ENCODE measurements around the gene SF3B6. TPM values are rescaled to one million over a fixed set of nuclear protein-coding genes. Genes with fewer than 3 reads are reported as not detected.

Gene SF3B6
- total and polyA plus RNA-seq, 2 experiments from 2014 or later, result 140 to 565 TPM

DNA sequence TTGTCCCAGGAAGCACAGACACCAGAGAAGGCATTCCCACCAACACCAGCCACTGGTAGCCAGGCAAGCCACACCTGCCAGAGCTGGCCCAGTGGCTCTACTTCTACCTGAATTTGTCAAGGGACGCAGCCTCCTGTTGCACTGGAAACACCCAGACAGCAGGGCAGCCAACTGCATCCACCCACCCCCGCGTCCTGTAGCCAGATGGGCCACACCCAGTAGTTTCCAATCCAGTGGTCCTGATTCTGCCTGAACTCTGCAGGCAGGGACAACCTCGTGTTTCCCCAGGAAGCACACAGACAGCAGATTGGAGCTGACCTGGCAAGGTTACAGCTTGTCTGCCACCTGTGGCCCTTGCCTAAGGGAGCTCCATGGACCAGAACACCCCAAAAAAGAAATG, 28.8 kb upstream of the SF3B6 start:
- peaks cover 4% of the 10 kb centered on the region for H3K27me3 Mint-ChIP-seq (ENCODE audit: insufficient read depth, low read depth, poor library complexity)
- H3K4me3 ChIP-seq, result no peak overlapping the region
- ATAC-seq, result no peak
- no peak overlapping the region for H3K4me2 ChIP-seq
- no peaks in the 10 kb centered on the region for H3K36me3 ChIP-seq (ENCODE audit: insufficient read depth)
- H3K9me2 ChIP-seq (ENCODE audit: insufficient read depth), result no peaks in the 10 kb centered on the region
- H3K9me3 Mint-ChIP-seq, result no peaks in the 10 kb centered on the region; the same call in 1 of the 3 replicates
- no peaks in the 10 kb centered on the region; the same call in 2 of the 3 replicates for H3K4me1 Mint-ChIP-seq
- no peaks in the 10 kb centered on the region for H3K36me3 Mint-ChIP-seq (ENCODE audit: low read depth)
- H3K27me3 ChIP-seq (ENCODE audit: insufficient read depth), result no peaks in the 10 kb centered on the region
- no peaks in the 10 kb centered on the region for H4K20me1 ChIP-seq (replicated peaks; ENCODE audit: insufficient read depth)
- no peak for DNase-seq (ENCODE audit: low spot score)
- TF ChIP-seq CREB1 (CRISPR knock-in tag; IDR thresholded peaks at IDR 0.05; ENCODE audit: low read depth) (no peak), ZNF331 (CRISPR knock-in tag; IDR thresholded peaks at IDR 0.05; ENCODE audit: low read depth) (no peak), ZNF114 (CRISPR knock-in tag; IDR thresholded peaks at IDR 0.05) (no peak), NANOG (IDR thresholded peaks at IDR 0.05; ENCODE audit: borderline replicate concordance) (no peak), EZH2 (IDR thresholded peaks at IDR 0.05; ENCODE audit: low read depth, unreplicated experiment) (no peak), EZH2phosphoT487 (IDR thresholded peaks at IDR 0.05; ENCODE audit: unreplicated experiment) (no peak), POLR2AphosphoS5 (IDR thresholded peaks at IDR 0.05; ENCODE audit: low read depth) (no peak), JUNB (IDR thresholded peaks at IDR 0.05; ENCODE audit: unreplicated experiment) (no peak), STAT1 (IDR thresholded peaks at IDR 0.05; ENCODE audit: unreplicated experiment) (no peak)
- TF ChIP-seq, protein P1, sequence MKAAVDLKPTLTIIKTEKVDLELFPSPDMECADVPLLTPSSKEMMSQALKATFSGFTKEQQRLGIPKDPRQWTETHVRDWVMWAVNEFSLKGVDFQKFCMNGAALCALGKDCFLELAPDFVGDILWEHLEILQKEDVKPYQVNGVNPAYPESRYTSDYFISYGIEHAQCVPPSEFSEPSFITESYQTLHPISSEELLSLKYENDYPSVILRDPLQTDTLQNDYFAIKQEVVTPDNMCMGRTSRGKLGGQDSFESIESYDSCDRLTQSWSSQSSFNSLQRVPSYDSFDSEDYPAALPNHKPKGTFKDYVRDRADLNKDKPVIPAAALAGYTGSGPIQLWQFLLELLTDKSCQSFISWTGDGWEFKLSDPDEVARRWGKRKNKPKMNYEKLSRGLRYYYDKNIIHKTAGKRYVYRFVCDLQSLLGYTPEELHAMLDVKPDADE (IDR thresholded peaks at IDR 0.05), result no peak
- TF ChIP-seq, protein P2, sequence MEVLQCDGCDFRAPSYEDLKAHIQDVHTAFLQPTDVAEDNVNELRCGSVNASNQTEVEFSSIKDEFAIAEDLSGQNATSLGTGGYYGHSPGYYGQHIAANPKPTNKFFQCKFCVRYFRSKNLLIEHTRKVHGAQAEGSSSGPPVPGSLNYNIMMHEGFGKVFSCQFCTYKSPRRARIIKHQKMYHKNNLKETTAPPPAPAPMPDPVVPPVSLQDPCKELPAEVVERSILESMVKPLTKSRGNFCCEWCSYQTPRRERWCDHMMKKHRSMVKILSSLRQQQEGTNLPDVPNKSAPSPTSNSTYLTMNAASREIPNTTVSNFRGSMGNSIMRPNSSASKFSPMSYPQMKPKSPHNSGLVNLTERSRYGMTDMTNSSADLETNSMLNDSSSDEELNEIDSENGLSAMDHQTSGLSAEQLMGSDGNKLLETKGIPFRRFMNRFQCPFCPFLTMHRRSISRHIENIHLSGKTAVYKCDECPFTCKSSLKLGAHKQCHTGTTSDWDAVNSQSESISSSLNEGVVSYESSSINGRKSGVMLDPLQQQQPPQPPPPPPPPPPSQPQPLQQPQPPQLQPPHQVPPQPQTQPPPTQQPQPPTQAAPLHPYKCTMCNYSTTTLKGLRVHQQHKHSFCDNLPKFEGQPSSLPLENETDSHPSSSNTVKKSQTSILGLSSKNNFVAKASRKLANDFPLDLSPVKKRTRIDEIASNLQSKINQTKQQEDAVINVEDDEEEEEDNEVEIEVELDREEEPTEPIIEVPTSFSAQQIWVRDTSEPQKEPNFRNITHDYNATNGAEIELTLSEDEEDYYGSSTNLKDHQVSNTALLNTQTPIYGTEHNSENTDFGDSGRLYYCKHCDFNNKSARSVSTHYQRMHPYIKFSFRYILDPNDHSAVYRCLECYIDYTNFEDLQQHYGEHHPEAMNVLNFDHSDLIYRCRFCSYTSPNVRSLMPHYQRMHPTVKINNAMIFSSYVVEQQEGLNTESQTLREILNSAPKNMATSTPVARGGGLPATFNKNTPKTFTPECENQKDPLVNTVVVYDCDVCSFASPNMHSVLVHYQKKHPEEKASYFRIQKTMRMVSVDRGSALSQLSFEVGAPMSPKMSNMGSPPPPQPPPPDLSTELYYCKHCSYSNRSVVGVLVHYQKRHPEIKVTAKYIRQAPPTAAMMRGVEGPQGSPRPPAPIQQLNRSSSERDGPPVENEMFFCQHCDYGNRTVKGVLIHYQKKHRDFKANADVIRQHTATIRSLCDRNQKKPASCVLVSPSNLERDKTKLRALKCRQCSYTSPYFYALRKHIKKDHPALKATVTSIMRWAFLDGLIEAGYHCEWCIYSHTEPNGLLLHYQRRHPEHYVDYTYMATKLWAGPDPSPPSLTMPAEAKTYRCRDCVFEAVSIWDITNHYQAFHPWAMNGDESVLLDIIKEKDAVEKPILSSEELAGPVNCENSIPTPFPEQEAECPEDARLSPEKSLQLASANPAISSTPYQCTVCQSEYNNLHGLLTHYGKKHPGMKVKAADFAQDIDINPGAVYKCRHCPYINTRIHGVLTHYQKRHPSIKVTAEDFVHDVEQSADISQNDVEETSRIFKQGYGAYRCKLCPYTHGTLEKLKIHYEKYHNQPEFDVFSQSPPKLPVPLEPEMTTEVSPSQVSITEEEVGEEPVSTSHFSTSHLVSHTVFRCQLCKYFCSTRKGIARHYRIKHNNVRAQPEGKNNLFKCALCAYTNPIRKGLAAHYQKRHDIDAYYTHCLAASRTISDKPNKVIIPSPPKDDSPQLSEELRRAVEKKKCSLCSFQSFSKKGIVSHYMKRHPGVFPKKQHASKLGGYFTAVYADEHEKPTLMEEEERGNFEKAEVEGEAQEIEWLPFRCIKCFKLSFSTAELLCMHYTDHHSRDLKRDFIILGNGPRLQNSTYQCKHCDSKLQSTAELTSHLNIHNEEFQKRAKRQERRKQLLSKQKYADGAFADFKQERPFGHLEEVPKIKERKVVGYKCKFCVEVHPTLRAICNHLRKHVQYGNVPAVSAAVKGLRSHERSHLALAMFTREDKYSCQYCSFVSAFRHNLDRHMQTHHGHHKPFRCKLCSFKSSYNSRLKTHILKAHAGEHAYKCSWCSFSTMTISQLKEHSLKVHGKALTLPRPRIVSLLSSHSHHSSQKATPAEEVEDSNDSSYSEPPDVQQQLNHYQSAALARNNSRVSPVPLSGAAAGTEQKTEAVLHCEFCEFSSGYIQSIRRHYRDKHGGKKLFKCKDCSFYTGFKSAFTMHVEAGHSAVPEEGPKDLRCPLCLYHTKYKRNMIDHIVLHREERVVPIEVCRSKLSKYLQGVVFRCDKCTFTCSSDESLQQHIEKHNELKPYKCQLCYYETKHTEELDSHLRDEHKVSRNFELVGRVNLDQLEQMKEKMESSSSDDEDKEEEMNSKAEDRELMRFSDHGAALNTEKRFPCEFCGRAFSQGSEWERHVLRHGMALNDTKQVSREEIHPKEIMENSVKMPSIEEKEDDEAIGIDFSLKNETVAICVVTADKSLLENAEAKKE (CRISPR knock-in tag; IDR thresholded peaks at IDR 0.05), result no peak
- TF ChIP-seq, protein P3, sequence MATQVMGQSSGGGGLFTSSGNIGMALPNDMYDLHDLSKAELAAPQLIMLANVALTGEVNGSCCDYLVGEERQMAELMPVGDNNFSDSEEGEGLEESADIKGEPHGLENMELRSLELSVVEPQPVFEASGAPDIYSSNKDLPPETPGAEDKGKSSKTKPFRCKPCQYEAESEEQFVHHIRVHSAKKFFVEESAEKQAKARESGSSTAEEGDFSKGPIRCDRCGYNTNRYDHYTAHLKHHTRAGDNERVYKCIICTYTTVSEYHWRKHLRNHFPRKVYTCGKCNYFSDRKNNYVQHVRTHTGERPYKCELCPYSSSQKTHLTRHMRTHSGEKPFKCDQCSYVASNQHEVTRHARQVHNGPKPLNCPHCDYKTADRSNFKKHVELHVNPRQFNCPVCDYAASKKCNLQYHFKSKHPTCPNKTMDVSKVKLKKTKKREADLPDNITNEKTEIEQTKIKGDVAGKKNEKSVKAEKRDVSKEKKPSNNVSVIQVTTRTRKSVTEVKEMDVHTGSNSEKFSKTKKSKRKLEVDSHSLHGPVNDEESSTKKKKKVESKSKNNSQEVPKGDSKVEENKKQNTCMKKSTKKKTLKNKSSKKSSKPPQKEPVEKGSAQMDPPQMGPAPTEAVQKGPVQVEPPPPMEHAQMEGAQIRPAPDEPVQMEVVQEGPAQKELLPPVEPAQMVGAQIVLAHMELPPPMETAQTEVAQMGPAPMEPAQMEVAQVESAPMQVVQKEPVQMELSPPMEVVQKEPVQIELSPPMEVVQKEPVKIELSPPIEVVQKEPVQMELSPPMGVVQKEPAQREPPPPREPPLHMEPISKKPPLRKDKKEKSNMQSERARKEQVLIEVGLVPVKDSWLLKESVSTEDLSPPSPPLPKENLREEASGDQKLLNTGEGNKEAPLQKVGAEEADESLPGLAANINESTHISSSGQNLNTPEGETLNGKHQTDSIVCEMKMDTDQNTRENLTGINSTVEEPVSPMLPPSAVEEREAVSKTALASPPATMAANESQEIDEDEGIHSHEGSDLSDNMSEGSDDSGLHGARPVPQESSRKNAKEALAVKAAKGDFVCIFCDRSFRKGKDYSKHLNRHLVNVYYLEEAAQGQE (IDR thresholded peaks at IDR 0.05; ENCODE audit: unreplicated experiment), result no peak
- TF ChIP-seq, protein P4, sequence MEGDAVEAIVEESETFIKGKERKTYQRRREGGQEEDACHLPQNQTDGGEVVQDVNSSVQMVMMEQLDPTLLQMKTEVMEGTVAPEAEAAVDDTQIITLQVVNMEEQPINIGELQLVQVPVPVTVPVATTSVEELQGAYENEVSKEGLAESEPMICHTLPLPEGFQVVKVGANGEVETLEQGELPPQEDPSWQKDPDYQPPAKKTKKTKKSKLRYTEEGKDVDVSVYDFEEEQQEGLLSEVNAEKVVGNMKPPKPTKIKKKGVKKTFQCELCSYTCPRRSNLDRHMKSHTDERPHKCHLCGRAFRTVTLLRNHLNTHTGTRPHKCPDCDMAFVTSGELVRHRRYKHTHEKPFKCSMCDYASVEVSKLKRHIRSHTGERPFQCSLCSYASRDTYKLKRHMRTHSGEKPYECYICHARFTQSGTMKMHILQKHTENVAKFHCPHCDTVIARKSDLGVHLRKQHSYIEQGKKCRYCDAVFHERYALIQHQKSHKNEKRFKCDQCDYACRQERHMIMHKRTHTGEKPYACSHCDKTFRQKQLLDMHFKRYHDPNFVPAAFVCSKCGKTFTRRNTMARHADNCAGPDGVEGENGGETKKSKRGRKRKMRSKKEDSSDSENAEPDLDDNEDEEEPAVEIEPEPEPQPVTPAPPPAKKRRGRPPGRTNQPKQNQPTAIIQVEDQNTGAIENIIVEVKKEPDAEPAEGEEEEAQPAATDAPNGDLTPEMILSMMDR (conservative IDR thresholded peaks at IDR 0.05; ENCODE audit: low read depth in 2 of 2), result no peak
- H3F3A ChIP-seq (replicated peaks; ENCODE audit: low read depth), result no peaks in the 10 kb centered on the region
- no peak overlapping the region for H3K4me3 Mint-ChIP-seq
- no peak overlapping the region for H3K27ac Mint-ChIP-seq
- H2AFZ ChIP-seq, result no peak overlapping the region
- no peaks in the 10 kb centered on the region for H3K4me1 ChIP-seq (ENCODE audit: insufficient read depth)
- no peak overlapping the region for H3K27ac ChIP-seq (ENCODE audit: low read depth)
- no peaks in the 10 kb centered on the region for H3K79me2 ChIP-seq (replicated peaks; ENCODE audit: insufficient read depth)
